ENCODE data around the gene OXNAD1.

OXNAD1 gene

DNA sequence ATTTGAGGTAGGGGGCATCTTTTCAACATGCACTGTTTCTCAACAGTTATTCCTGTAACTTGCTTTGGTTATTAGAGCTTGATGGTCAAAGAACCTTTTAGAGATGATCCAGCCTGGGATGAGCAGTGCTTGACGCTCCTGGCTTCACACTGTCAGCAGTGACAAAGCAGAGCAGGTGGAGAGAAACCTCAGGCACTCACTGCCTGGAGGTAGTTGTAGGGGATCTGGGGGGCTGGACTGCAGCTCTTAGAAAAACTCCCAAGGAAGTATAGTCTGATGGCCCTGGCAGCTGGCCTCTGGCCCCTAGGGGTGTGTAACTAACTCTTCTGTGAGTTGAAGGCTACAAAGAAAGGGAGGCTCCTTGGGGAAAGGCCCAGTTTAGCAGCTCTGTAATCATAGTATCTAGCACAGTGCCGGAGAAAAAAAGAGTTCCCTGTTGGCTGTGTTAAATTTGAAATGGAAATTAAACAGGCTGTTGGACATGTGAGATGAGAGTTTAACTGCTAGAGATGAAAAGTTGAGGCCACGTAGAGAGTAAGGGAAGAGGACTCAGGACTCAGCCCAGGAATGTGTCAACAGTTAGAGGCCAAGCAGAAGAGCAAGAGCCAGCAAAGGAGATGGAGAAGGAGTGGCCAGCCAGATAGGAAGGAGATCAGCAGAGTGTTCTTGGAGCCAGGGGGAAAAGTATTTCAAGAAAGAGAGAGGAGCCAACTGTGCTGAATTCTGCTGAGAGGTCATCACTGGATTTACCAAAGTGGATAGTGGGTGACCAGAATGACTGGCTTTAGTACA lies 14.2 kb downstream of the OXNAD1 start:
- DNase-seq (ENCODE audit: low spot score), result no peak

DNA sequence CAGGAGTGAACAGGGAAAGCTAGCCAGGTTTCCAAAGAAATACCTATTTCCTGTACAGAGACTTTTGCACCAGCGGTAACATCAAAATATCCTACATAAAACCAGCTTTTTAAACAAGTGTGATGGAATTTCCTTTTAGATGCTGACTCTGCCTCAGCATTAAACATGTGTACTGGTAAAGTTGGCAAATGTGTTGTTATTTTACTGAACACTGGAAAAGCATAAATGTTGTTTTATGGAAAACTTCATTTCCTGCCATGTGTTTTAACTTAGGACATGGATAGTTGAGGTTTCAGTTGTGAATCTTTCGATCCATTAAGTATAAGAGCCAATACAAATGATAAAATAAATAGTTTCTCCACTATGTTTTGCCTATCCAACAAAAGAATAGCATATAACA lies 15.7 kb downstream of the OXNAD1 start:
- no peak for DNase-seq (ENCODE audit: low spot score)

DNA sequence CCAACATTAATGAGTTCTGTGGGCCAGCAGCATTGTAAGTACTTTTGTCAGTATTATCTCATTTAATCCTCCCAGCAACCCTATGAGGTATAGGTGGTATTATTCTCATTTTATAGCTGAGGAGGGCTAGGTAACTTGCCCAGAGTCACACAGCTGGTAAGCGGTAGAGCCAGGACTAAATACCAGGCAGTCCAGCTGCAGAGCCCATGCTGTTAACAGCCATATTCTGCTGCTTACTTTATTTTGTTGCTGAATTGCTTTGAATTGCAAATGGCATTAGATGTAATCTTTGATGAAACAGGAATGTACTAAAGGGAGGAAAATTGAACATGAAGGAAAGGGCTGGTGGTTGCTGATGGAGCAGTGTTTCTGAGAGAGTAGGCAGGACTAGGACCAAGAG lies 19.6 kb downstream of the OXNAD1 start:
- no peak for DNase-seq (ENCODE audit: low spot score)

DNA sequence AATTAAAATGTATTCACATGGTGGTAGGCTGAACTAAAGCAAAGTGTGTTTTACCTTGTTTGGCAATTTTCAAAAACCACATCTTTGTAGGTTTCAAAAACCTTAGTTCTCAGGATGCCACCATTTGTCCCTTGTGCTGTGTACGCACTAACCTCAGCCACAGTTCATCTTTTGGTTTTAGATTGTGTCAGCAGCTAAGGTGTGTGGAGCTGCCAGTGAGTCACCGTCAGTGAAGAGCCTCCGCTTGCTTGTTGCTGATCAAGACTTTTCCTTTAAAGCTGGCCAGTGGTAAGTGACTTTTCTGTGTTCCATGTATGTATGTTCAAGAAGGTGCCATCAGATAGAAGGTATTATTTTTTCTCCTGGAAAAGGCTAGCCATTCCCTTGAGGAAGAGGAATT lies 21.1 kb downstream of the OXNAD1 start:
- peak; percentile 34 for DNase-seq (ENCODE audit: low spot score)

DNA sequence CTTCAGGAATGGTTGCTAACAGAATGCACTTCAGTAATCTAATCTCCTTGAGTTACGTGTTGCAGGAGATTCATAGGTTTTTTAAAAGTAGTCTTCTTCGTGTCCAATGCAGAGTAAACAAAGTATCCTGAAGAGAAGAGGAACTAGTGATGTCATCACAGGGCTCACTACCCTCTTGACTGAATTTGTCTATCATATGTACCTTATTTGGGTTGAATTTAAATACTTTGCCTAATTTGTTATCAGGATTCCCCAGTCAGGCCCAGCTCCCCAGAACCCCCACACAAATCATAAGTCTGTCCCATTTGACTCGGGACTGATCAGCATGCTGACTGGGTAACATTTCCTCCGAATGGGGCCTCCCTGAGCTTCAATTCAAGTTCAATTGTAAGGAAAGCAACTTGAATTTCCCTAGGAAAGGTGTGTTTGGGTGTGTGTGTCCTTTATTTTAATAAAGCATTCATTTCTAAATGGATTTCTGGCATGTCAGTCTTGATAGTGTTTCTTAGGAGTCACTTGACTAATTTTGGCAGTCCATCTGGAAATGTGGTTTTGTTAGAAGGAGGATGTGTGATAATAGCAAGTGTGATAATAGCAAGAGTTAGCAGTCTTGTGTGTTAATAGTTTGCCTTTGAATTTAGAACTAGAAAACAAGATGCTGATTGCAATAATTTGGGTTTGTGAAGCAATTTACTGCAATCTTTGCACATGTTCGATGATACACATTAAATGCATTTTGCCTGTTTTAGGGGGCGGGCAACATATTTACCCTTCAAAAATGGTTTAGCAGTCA lies 21.9 kb downstream of the OXNAD1 start:
- DNase-seq (ENCODE audit: low spot score), result no peak

DNA sequence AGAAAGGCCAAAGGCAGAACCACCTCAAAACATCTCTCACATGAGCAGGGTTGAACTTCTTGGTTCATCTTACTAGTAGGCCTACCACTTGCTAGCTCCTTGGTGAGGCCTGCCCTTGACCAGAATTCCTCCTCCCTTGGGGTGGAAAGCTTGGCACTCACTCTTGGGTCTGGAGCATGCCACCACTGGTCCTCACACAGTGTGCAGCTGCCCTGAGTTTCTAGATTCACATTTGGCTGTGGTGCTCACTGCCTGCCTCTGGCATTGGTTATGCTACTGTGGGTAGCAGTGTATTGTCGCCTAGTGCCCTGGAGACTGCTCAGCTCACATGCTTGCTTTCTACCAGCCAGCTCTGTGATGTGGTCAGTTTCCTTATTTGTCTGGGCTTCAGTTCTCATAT lies 23.7 kb downstream of the OXNAD1 start:
- no peak for DNase-seq (ENCODE audit: low spot score)

DNA sequence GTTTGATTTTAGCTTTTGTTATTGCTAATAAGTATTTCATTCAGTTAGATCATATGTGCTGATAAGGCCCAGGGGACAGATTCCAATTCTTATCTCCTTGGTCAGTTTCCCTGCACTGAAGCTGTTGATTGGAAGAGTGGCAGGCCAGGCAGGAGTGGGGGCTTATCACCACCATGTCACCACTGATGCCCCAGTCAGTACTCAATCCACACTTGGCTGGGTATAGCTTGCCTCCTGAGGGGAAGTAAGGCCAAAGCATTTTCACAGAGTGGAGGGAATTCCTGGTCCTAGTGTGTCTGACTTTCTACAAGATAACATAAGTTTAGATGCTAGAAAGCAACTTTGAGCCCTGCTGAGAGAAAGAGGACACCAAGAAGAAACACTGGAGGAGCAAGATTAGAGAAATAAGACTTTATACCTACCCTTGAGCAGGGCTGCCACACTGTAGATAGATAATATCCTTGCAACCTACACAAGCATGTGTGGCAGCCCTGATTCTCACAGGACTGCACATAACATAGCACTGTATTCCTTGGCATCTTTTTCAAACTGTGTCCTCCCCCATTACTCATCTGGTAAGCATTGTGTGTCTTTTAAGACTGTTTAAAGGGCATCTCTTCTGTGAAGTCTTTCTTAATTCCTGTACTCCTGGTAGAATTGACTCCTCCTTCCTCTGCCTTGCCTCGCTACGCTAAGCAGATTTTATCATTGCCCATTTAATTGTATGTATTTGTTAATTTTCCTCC lies 24.3 kb downstream of the OXNAD1 start:
- no peak for DNase-seq (ENCODE audit: low spot score)

DNA sequence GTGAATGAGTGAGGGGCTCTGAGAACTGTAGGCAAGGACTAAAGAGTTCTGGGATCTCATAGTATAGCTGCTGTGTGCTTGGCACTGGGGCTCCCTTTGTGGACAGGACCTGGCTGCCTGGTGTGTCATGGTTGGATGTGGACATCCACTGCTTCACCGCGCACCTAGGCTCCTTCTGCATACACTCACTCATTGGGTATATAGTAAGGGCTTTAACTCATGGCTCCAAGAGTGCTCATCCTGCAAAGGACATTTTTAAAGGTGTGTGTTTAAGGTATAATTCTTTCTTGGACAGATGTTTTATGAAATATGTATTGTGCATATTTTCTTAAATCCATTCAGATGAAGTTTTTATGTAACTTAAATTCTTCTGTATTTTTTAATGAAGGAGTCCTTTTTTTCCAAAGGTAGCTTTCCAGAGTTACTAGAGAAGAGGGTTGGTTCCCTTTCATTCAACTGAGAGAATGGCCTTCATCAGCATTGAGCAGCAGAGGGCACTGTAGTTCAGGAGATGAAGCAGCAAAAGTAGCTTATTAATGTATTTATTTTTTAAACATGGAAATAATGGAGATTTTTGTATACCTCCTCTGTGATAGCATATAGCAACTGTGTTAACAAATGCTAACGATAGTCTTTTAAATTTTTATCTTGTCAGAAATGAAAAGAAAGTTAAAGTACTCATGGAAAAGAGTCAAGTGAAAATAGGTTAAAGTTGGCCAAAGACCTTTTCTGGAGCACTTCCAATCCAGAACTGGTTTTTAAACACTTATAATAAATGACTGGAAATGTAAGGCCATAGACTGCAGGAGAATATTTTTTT lies 25.2 kb downstream of the OXNAD1 start:
- peak; percentile 49 for DNase-seq (ENCODE audit: low spot score)

DNA sequence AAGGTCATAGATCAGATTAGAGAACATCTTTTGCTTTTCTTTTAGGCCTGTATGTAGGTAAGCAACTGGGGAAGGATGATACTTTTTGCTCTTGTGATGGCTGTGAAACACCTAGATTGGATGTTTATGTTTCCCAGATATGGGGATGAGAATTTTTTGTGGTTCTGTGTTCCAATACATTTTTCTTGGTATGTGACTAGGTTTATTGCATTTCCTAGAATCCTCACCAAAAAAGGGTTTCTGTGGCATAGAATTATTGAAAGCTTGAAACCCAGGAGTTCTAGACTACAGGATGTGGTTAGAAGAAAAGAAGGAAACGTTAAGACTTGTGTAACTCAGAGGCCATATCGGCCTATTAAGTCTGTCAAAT lies 25.8 kb downstream of the OXNAD1 start:
- no peak for DNase-seq (ENCODE audit: low spot score)

DNA sequence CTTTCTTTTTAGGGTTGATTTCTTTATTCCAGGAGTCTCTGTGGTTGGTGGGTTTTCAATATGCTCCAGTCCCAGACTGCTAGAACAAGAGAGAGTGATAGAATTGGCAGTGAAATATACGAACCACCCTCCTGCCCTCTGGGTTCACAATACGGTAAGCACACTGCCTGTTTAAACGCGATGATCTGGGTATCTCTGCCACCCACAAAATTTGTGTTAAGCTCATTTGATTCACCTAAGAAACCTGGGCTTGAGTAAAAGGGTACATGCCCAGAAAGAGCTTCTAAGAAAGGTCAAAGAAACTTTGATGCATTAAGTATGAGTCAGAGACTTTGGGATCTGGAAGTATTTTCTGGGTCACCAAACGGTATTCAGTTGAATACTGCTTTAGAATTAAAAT lies 29.8 kb downstream of the OXNAD1 start:
- DNase-seq (ENCODE audit: low spot score), result no peak

DNA sequence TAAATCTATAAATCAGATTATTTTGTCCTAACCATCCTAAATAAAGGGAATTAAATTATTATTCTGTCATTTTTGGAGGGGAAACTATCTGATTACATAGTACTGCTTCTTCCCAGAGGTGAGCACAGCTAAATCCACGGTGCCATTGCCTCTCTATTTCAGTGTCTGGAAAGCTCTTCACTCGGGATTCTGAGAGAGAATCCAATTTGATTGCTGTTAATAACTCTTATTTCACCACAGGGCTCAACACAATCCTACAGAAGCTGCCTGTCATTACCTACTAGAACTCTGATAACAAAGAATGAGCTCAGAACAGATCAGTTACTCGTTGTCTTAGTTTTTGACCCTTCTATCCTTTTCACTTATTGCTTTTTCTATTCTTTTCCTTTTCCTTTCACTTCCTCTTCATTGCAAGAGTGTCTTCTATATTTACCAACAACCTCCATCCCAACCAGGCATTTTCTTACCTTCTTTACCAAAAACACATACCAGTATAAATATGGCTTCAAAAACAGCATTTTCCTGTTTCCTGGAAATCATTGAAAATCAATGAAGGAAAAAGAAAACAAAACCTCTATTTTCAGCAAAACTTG lies 30.4 kb downstream of the OXNAD1 start:
- no peak for DNase-seq (ENCODE audit: low spot score)

DNA sequence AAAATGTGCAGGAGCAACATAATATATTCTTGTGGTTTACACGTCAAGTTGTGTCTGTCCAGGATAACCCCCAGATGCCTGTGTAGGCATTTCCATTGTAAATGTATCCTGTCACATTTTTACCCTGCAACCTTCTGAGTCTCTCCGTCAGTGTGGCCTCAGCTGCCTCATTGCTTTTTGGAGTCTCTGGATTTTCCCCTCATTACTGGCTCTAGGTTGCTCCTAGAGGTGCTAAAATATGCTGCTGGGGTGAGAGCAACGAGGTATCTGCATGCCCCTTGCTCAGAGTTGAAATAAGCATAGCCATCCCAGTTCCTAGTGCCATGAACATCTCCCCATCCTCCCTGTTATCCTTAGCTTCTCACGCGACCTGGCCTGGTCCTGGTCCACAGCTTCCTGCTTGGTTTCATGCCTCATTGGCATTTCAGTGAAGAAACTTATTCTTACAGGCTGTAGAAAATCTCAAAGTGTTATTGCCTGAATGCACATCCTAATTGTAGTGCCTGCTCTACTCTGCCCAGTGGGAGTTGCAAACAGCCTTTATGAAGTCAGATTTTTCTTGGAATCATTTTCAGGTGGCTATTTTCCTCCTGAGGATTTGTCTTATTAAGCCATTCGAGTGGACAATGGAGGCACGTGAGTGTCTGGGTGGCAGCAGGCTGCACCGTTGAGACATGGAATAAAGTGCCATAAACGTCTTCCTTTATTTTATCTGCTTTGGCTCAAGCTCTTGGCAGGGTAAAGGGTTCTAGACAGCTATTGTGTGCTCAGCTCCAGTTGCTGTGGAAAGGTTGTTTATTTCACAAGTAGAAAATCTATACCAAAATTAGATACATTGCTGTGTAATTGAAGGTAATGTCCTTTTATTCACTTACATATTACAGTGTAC lies 33.2 kb downstream of the OXNAD1 start:
- peak; percentile 21 for DNase-seq (ENCODE audit: low spot score)

DNA sequence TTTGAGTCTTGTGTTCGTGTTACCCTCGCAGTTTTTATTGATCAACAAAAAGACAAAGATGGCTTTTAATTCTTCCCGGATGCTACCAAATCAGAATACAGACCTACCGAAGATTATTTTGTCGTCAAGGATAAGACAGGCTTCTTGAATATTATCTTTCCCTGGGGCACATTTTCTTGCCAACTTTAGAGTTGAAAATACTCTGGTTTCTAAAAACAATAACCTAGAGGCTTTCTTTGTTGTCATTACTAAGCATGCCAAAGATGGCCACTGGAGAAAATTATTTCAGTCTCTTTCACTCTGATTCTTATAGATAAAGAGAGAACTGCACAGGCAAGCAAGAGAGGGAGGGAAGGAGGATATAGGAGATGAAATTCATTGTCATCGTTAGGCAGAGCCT lies 33.9 kb downstream of the OXNAD1 start:
- DNase-seq (ENCODE audit: low spot score), result no peak

DNA sequence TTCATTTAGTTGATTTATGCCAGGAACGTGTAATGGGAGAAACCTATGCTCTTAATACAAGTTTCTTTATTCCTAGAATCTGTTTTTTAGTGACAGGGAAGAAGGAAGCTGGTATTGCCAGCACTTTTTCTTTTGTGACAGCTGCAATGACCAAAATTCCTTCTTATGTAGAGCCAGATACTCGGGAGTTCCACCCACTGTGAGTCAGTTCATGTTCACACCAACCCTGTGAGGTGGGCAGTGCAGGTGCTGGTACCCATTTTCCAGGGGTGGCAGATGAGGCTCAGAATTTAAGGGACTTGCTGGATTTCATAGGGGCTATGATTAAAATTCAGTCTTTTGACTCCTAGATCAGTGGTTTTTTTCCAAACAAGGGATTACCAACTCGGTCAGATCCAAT lies 34.7 kb downstream of the OXNAD1 start:
- DNase-seq (ENCODE audit: low spot score), result peak; percentile 22

DNA sequence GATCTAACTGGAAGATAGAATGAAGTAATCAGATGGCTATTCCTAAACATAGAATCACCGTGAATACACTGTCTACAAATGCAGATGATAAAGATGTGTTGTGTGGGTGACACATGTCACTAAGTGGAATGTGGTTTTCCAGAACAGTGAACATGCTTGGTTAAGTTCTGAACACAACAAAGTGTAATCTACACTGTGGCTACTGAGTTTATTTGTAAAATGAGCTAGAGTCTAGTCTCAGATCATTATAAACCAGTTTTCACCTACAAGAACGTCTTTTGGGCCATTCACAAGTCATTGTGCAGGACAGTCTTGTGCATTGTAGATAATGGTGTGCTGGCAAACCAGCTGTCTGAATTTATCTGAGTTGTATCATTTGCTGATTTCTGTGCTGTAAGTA lies 35.3 kb downstream of the OXNAD1 start:
- DNase-seq (ENCODE audit: low spot score), result peak; percentile 82

DNA sequence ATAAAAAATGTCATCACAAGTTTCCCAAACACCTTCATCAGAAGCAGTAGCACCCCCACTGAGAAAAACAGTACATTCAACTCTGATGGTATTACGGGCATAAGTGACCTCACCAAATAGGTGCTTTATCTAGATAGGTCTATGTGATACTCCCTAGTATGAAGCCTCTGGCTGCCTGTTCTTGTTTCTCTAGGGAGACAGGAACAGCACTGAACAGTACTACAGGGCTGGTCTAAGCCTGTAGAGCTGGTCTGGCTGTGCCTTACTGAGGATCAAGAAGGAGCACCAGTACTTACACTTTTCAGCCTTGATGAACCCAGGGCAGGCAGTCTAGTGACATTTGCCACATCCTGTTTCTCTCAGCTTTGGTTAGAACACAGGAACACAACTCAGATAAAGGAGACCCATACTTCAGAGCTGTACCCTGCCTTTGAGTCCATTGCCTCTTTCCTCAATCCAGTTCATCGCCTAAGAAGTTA lies 35.9 kb downstream of the OXNAD1 start:
- DNase-seq (ENCODE audit: low spot score), result peak; percentile 23

DNA sequence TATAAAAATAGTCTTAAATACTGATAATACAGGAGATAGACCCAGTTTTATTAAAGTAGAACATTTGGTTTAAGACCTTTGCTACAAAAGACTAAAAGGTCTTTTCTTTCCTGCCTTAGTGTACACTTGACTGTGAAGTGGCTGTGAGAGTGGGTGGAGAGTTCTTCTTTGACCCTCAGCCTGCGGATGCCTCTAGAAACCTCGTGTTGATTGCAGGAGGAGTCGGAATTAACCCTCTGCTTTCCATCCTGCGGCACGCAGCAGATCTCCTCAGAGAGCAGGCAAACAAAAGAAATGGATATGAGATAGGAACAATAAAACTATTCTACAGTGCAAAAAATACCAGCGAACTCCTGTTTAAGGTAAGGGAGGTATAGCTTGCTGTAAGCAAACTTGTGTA lies 36.5 kb downstream of the OXNAD1 start:
- no peak for DNase-seq (ENCODE audit: low spot score)

DNA sequence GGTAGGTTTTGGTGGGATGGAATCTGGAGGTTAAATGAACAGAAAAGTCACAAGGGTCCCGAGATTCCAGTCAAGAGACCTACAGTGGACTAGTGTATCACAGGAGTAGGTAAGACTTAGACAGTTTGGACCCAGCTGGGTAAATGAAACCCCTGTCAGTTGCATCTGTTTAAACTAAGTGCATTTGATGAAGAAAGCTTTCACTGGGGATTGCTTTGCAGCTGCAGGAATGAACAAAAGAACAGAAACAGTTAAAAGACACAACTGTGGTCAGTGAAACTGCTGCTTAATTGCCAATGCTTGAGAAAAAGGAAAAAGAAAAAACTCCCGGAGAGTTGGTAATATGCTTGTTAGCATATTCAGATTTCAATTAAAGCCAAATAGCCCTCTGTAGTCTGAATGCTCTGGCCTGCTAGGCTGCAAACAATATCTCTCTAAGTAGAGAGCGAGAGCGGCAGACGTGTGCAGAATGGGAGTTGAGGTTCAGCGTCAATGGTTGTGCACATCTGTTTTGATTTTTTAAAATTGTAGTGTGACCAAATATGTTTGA lies 37.1 kb downstream of the OXNAD1 start:
- DNase-seq (ENCODE audit: low spot score), result no peak

DNA sequence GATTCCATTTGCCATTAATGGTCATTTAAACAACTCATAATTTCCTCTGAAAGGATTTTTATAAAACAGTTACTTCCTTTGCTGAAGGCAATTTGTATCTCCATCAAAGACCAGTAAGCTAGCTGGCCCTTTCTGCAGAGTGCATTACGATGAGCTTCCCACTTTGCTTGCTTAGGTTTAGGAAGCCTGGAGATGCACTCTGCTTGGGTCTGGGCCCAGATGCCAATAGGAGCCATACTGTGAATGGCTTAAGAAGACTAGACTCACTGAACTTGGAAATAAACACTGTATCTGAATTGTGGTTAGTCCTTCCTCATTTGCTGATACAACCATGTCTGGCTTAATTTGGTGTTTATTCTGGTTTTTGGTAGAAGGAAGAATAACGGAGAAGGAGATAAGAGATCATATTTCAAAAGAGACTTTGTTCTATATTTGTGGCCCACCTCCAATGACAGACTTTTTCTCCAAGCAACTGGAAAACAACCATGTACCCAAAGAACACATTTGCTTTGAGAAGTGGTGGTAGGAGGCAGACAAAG lies 38.1 kb downstream of the OXNAD1 start:
- DNase-seq (ENCODE audit: low spot score), result no peak

Data from kidney tubule cell (primary cell).